ENCODE results near the gene MTM1.

The MTM1 gene

DNA sequence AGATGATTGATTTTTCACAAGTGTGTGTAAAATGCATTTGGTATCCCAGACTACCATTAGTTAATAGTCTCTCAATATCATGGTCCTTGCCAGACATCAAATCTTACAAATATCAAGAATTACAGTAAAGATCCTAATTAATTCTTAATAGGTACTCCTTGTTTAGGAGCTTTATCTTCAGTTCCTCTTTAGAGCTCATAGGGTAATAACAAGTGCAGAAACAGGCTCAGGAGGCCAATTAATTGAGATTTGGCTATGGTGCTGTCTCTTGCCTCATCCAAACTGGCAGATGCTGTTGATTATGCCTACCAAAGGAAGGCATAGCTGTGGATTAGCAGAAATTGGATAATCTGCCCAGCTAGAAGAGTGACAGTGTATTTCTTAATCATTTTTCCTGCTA, 131.7 kb downstream of the MTM1 start:
- no peak for TF ChIP-seq CTCF (conservative IDR thresholded peaks at IDR 0.05; ENCODE audit: low read length)
- no peak for DNase-seq (ENCODE audit: low read depth)

DNA sequence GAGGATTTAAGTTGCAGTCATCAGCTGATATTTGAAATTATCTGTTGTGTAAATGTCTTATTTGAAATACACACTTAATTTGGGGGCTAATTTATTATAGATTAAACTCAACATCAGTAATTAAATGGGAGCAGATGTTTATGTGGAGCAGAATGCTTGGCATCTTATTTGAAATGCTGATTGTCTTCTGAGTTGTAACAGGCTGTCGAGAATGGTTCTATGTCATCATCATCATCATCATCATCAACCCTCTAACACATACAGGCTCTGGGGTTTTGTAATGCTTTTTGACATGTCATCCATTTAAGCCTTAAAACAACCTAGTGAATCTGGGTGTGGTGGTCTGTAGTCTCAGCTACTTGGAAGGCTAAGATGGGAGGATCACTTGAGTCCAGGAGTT, 133.0 kb downstream of the MTM1 start:
- no peak for DNase-seq (ENCODE audit: low read depth)
- TF ChIP-seq CTCF (conservative IDR thresholded peaks at IDR 0.05; ENCODE audit: low read length): no peak
- H3K4me3 ChIP-seq (ENCODE audit: low read length): no peak overlapping the region

More for the DNA sequence above, 131.7 kb downstream of the MTM1 start:
- no peak overlapping the region for H3K4me3 ChIP-seq (ENCODE audit: low read length)

GRCh38 chrX:150702966-150703694, 134.7 kb downstream of the MTM1 start:
- DNase-seq (ENCODE audit: low read depth): no peak
- TF ChIP-seq CTCF (conservative IDR thresholded peaks at IDR 0.05; ENCODE audit: low read length): no peak
- no peak overlapping the region for H3K4me3 ChIP-seq (ENCODE audit: low read length)

GRCh38 chrX:150703695-150703974, 135.2 kb downstream of the MTM1 start:
- no peak for TF ChIP-seq CTCF (conservative IDR thresholded peaks at IDR 0.05; ENCODE audit: low read length)
- DNase-seq (ENCODE audit: low read depth): no peak
- no peak overlapping the region for H3K4me3 ChIP-seq (ENCODE audit: low read length)

- TF ChIP-seq CTCF (conservative IDR thresholded peaks at IDR 0.05; ENCODE audit: low read length): no peak
- no peak overlapping the region for H3K4me3 ChIP-seq (ENCODE audit: low read length)
- peak; percentile 40 for DNase-seq (ENCODE audit: low read depth)
Measured at GRCh38 chrX:150704030-150704613, 135.7 kb downstream of the MTM1 start.

DNA sequence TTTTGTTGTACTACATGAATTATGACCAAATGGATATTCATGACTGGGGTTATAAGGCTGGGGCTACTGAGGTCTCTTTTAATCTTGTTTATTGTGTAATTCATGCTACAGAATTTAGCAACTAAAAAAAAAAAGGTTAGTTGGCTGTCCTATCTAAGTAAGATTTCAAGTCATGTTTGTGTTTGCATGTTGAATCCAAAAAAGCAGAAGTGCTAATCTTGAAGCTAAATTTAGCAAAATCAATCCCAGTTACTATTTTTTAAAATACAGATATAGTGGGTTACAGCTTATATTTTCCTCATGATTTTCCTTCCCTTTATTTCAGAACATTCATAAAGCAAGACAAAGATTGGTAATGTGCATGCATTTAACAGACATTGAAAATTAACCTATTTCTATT, 144.2 kb downstream of the MTM1 start:
- no peak for TF ChIP-seq CTCF (conservative IDR thresholded peaks at IDR 0.05; ENCODE audit: low read length)
- no peak for DNase-seq (ENCODE audit: low read depth)
- H3K4me3 ChIP-seq (ENCODE audit: low read length): no peak overlapping the region

DNA sequence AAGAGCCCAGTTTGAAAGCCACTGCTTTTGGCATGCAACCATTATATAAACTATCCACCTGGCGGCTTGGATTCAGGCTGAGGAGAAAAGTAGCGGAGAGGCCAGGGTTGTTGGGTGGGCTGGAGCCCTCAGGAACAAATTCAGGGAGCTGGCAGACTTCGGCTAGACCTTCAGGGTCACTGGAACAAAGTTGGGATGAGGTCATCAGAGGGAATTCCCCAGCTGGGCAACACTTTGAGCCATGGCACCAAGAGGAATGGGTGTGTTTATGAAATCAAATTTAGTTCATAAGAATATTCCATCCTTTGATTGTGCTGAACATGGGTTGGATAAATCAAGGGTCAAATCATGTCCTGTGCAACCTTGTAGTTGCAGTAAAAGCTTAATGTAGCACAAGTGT, 146.8 kb downstream of the MTM1 start:
- no peak for TF ChIP-seq CTCF (conservative IDR thresholded peaks at IDR 0.05; ENCODE audit: low read length)
- DNase-seq (ENCODE audit: low read depth): no peak
- no peak overlapping the region for H3K4me3 ChIP-seq (ENCODE audit: low read length)
